ENCODE data around the gene DDX3X.
"Not testable (repeated sequence)": the region's sequence is repeated elsewhere in the genome, so short reads cannot be mapped to it uniquely, and the experiment has no call there.

DDX3X gene

DNA sequence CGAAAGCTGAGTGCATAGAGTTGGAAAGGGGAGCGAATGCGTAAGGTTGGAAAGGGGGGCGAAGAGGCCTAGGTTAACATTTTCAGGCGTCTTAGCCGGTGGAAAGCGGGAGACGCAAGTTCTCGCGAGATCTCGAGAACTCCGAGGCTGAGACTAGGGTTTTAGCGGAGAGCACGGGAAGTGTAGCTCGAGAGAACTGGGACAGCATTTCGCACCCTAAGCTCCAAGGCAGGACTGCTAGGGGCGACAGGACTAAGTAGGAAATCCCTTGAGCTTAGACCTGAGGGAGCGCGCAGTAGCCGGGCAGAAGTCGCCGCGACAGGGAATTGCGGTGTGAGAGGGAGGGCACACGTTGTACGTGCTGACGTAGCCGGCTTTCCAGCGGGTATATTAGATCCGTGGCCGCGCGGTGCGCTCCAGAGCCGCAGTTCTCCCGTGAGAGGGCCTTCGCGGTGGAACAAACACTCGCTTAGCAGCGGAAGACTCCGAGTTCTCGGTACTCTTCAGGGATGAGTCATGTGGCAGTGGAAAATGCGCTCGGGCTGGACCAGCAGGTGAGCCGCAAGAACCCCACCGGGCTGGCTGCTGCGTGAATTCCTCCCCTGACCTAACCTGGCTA lies at the start of gene DDX3X:
DDX3X (plus strand) TSS at position 419 of the 619 bp plus-strand sequence; CDS start at position 510, 91 bp downstream.
- peak; percentile 87 for DNase-seq

DNA sequence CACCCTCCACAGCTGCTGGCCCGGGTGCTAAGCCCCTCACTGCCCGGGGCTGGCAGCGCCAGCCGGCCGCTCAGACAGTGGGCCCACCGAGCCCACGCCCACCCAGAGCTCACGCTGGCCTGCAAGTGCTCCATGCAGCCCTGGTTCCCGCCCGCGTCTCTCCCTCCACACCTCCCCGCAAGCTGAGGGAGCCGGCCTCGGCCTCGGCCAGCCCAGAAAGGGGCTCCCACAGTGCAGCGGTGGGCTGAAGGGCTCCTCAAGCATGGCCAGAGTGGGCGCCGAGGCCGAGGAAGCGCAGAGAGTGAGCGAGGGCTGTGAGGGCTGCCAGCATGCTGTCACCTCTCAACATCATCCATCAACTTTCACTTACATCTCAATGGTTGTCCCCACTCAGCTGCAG lies 48.0 kb upstream of the DDX3X start:
- DNase-seq, result not testable (repeated sequence)

DNA sequence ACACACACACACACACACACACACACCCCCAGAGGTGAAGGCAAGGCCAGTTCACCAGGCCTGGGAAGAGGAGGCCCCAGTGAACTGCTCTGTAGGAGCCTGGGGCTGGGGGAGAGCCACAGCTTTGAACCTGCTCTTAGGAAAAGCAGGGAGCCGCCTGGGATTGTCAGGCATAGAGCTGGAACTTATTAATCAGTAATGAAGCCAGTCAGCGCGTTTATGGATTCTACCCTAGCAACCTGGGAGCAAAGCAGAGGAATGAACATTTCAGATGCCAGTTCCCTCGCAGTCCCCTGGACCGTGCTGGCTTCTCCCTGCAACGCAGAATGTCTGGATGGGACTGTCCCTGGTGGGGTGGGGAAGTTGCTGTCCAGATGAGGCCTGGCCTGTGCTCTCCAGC lies 45.3 kb upstream of the DDX3X start:
- DNase-seq, result no peak

DNA sequence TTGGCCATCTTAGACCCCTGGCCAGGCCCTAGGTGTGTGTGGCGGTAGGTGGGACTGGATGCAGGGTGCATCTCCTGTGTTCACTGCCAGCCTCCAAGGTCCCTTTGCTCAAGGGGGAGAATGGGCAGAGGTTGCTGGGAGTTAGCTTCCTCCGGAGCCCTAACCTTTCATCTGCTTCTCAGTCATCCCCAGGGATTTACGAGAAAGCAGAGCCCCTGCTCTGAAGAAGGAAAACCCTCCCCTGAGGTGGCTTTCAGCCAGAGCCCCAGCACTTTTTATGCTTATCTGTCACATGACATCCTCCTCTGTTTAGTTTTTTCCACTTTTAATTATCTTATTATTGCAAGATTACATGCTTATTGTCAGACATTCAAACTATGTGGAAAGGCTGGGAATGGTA lies 44.9 kb upstream of the DDX3X start:
- no peak for DNase-seq

DNA sequence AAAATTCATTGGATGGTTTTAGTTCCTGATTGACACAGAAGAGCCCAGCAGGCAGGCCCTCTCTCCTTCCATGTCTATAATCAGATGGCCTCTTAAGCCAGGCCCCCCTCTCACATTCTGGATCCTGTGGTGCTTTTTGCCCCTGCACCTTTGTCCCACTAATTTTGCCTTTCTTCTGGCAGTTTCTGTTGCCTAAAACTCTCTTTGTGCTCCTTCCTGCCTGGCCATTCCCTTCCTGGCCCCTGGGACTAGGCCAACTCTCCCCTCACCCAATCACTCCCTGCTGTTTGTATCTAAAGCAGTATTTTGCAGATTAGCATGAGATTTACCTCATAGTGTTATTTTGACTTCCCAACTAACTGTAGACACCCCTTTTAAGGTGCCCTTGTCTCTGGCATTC lies 42.7 kb upstream of the DDX3X start:
- DNase-seq, result no peak

DNA sequence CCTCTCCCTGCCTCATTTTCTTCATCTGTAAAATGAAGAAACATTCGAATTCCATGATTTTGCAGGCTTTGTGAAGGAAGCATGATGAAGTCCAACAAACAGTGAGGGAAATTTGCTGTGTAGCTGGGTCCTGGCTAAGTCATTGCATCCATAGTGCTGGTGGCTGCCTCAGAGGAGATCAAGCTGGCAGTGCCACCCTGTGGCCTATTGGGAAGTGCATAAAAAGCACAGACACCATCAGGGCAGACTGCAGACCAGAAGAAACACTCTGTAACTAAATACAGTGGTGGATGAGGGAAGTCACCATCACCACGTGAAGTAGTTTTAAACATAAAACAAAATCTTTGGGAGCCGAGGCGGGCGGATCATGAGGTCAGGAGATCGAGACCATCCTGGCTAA lies 40.7 kb upstream of the DDX3X start:
- peak; percentile 60 for DNase-seq

DNA sequence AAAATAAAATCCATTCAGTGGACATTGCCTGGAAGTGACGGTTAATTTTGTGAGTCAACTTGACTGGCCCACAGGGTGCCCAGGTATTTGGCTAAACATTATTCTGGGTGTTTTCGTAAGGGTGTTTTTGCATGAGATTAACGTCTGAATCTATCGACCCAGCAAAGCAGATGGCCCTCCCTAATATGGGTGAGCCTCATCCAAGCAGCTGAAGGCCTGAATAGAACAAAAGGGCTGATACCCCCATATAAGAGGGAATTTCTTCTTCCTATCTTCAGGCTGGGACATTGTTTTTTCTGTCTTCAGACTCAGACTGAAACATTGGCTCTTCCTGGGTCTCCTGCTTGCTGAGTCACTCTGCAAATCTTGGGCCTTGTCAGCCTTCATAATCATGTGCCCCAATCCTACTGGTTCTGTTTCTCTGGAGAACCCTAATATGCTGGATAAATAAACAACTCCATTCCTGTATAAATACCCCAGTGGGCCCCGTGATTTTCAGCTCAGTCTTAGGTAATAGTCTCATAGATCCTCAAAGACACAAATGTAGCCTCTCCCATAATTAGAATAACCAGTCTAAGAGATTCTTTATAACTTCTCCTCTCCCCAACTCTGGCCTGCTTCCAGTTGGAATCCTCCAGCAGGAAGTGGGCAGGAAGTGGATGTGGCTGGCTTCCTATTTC lies 33.1 kb upstream of the DDX3X start:
- no peak for DNase-seq

DNA sequence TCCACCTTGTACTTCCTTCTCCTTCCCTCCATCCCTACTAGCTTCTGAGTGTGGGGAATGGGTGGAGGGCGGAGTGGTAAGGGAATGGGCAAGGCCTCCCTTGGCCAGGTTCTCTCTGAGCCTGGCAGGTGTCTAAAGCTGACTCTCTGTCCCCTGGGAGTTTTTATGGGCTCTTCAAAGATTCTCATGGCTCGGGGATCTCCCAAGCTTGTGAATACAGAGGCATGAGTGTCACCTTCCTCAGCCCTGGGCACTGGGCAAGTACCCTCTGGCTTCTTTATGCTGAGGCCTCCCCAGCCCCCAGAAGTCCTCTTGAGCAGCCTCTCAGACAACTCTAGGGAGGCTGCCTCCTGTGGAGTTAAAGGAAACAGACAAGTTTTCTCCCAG lies 32.5 kb upstream of the DDX3X start:
- DNase-seq, result no peak

DNA sequence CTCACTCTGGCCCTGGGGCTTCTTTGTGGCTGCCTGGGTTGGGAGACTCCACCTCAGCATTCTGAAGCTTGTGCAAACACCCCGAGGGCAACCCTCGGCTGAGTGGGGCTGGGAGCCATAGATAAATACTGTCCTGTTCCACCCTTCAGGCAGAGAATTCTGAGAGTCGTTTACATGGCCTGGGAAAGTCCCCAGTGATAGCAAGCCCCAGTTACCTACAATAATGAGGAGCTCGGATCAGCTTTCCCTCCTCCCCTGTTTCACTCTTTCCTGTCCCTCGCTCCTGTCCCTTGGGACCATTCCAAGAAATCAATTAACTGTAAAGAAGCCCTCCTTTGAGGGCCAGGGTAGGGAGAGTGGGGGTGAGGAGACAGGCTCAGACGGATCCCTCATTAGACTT lies 31.6 kb upstream of the DDX3X start:
- peak; percentile 37 for DNase-seq

DNA sequence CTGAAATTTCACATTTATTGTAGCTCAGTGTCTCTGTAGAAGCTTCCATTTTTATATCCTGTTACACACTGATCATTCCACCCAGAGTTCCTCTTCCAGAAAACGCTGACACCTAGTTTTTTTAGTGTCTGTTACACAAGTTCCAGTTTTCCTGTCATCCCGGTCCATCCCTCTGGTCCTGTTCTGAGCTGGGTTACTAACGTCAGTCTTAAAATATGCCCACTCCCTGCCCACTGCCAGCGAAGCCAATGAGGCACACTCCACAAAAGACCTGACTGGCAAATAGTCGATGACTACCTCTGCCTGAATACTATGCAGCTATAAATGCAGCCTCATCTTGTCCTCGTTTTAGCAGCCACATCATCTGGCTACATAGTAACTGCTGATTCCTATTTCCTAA lies 30.9 kb upstream of the DDX3X start:
- no peak for DNase-seq

DNA sequence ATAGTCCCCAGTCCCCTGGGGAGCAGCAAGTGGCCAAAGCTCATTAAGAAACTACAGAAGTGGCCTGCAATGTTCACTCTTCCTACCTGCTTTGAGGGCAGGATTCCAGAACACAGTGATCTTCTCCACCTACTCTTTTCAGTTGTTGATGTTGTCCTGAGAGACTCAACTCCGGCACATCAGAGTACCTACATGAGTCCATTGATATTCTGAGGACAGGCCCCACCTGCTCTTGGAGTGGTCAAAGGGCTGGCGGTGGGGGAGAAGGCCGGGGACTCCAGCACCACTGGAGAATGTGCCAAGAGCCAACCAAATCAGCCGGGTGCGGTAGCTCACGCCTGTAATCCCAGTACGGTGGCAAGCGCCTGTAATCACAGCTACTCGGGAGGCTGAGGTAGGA lies 29.8 kb upstream of the DDX3X start:
- no peak for DNase-seq

DNA sequence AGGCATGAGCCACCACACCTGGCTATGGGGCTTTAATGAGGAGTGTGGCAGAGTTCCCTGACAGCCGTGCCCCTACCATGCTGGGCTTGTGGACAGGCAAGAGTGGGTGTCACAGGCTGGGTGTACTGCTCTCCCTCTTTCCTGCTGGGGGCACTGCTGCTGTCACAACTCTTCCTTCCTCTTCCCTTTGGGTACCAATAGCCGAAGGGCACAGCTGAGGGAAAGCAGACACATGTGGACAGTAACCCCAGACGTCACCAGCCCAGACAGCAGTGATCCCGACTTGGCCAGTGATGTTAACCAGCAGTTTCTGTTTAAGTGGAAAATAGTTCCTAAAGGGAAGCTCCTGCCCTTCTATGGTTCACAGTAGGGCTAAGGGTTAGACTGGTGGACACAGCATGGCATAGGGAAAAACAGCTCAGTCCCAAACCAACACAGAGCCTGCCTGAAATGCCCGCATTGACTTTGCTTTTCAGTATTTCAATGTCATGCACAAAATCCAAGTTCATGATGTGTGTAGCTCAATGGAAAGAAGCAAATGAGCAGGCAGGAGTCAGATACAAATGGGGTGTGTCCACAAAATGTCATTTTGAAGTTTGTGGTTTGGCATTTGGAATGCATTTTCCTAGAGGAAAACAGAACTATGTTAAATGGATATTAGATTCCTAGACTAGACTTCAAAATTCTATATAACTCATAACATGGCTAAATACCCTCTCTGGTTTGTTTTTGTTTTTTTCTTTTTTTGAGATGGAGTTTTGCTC lies 24.9 kb upstream of the DDX3X start:
- DNase-seq, result no peak

DNA sequence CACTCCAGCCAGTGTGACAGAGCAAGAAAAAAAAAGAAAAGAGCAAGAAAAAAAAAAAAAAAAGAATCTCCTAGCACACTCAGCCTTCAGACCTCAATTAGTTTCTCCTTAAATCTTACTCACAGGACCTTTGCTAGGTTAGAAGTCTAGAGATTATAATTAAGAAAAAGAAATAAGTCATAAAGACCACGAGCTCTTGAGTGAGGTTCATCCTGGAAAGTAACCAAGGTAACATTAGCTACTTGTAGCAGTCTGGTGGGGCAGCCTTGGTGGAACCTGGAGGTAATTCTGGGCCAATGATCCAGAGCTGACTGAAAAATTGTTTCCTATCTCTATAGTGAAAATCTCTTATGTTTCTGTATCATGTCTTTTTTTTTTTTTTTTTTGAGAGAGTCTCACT lies 21.2 kb upstream of the DDX3X start:
- no peak for DNase-seq

DNA sequence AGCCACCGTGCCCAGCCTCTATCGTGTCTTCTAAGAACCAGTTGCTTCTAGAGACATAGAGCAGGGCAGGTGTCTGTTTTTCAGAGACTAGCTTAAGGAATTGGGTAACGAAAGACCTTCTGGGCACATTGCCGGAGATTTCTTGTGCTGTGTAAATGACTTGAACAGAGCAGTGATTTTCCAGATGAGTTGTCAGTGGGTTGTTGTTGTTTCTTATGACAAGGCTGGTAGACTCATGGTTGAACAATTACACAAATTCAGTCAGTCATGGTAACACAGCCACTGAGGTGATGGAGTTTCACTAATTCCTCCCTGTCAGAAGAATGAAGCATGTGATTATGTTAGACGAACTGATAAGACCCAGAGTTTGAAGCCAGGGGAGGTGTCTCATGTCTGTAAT lies 20.5 kb upstream of the DDX3X start:
- no peak for DNase-seq

DNA sequence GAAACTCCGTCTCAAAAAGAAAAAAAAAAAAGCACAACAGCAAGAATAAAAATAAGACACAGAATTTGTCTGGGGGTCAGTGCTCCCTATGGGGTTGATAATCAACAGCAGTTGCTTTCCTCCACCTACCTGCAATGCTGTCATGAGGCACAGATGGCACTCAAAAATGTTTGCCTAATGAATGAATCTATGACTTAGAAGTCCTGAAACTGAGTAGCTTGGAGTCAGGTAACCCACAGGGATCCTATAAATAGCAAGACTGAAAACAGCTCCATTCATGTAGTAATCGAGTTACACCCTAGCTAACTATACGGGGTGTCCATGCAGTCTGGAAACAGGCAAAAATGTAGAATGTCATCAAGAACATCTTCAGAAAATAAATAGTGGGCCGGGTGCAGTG lies 19.8 kb upstream of the DDX3X start:
- no peak for DNase-seq

DNA sequence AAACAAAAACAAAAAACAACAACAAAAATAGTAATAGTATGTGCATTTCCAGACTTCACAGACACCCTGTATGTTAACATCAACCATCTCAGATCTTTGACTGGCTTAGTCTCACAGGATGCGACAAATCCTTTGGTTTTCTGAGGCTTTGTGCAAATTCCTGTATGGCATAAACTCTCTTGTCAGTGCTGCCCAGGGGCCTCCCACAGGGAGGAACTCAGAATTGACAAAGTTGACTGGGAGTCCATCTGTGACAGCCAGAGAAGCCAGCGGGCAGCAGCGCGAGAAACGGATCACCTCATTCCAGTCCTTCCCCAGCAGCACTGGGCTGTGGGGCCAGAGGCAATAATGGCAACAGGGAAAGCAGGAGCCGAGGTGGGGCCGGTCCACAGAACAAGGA lies 19.1 kb upstream of the DDX3X start:
- no peak for DNase-seq

DNA sequence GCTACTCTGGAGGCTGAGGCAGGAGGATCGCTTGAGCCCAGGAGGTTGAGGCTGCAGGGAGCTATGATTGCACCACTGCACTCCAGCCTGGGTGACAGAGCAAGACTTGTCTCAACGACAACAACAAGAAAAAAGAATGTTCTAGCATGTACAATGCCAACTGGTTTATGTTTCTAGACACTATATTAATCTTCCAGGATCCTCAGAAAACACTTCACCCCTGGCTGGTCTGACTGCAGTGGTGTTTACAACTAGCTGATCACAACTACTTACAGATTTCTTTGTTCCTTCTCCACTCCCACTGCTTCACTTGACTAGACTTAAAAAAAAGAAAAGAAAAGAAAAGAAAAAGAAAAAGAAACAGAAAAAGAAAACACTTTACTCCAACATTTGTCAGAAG lies 17.7 kb upstream of the DDX3X start:
- DNase-seq, result not testable (repeated sequence)

DNA sequence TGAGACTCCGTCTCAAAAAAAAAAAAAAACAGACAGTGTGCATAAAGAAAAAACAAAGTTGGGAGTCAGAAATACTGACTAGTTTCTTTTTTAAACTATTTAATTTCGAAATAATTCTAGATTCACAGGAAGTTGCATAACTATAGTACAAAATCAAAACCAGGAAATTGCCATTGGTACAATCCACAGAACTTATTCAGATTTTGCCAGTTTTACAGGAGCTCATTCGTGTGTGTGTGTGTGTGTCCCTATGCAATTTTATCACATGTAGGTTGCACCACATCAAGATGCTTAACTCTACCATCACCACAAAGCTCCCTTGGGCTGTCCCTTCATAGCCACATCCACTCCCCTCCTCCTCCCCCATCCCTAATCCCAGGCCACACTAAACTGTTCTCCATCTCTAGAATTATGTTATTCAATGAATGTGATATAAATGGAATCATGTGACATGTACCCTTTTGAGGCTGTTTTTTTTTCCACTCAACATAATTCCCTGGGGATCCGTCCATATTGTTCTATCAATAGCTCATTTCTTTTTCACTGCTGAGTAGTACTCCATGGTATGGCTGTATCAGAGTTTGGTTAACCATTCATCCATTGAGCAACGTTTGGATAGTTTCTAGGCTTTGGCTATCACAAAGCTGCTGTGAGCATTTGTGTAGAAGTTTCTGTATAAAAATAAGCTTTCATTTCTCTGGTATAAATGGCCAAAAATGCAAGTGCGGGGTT lies 16.3 kb upstream of the DDX3X start:
- DNase-seq, result no peak

DNA sequence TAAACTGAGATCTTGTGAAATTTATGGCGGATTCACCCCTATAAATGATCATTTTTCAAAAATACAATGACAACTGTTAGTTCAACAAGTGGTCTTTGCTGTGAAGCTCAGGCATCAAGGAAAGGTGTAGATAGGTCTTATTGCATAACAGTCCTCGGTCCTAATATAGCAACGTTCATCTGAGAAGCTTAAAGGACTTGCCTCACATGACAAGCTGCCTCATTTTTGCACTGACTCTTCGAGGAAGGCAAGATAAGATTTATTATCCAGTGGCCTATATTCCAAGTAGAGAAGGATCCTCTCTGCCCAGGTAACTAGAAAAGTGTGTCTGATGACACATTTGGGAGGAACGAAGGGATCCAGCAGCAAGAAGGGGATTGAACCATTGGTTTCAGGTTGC lies 13.6 kb upstream of the DDX3X start:
- DNase-seq, result no peak

DNA sequence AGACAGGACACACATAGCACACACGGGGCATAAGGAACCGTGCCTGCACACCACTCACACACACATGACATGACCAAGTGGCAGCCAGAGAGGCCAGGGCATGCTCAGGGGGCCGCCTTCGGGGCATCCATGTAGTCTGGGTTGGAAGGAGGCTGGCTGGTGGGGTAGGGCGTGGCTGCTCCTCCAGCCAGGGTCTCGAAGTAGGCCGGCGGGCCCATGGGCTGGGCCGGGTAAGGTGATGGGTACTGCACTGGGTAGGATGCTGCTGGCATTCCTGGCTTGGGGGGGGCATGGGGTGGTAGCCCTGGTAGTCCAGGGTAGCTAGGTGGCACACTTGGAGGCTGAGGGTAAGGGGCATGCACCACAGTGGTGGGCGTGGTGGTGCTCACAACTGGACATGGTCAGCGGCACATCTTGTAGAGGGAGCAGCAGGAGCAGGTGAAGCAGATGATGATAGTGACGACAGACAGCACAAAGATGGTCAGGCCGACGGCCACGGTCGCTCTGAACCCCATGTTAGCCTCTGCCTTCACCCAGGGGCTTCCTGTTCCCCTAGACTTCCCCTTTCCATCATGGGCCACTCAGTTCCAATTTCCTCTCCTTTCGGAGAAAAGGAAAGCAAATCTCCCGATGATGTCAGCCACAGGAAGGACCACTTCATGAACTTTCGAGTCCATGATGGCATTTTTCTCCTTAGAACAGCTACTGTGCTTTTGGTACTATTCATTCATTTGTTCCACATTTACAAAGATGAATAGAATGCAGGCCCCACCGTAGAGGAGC lies 10.9 kb upstream of the DDX3X start:
- no peak for DNase-seq

DNA sequence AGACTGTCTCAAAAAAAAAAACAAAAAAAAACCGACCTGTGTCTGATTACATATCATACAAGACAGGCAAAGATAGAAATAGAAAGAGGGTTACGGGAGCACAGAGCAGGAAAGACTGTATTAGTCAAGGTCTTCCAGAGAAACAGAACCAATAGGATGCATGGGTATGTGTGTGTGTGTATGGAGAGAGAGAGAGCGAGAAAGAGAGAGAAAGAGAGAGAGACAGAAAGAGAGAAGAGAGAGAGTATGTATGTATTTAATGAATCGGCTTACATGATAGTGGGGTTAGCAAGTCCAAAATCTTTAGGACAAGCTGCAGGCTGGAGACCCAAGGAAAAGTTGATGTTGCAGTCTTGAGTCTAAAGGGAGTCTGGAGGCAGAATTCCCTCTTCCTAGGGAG lies 7.5 kb upstream of the DDX3X start:
- no peak for DNase-seq

DNA sequence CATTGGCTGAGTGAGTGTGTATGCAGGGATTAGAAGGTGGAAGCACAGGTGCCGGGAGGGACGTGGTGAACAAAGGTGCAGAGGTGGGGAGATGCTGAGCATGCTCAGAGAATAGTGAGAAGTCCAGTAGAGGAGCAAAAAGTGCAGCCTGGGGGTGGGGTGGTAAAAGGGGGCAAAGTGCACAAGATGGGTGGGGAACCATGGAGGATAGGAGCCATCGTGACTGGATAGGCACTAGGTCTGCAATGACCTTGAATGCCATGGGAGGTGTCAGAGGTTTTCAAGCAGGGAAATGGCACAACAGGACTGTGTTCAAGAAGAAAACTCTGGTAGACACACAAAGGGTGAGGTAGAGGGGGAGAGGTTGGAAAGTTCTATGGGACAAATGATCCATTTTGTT lies 6.6 kb upstream of the DDX3X start:
- DNase-seq, result no peak

DNA sequence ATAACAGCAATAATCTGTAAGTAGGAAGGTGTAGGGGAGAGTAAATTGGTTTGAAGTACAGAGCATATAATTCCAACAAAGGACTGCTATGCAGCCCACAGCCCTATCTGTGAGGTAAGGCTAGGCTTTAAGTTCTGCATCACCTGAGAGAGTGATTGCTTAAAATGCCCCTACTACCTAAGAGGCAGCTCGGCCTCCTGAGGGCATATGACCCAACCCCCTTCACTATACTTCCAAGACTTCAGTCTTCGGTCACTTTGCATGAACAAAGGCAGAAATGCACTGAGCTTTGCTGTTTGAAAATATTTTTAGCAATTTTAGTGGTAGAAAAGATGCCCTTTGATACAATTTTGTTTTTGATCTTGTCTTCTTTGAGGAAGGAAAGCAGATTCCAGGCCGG lies 4.9 kb upstream of the DDX3X start:
- DNase-seq, result no peak

All from hematopoietic multipotent progenitor cell treated with erythropoietin and hydrocortisone succinate and interleukin-3 and kit ligand, for 6 days (in vitro differentiated cells).